ENCODE results near the gene OOSP4B. TPM values are rescaled to one million over a fixed set of nuclear protein-coding genes. Genes with fewer than 3 reads are reported as not detected.
"Not testable (repeated sequence)": the region's sequence is repeated elsewhere in the genome, so short reads cannot be mapped to it uniquely, and the experiment has no call there.

Gene OOSP4B
- total RNA-seq: not detected

GRCh38 chr11:60016881-60017280 is at the start of gene OOSP4B:
TSS of gene OOSP4B (plus strand) at chr11:60017181.
- no peaks in the 10 kb centered on the region for H3K9me3 Mint-ChIP-seq
- peaks cover 9% of the 10 kb centered on the region for H3K27me3 Mint-ChIP-seq
- no peak for DNase-seq
- no peak within 1 kb of the TSS for H3K4me3 Mint-ChIP-seq
- H3K4me1 Mint-ChIP-seq: no peaks in the 10 kb centered on the region
- no peak within 1 kb of the TSS for H3K27ac Mint-ChIP-seq
- no peaks in the 10 kb centered on the region for H3K36me3 Mint-ChIP-seq

GRCh38 chr11:59967677-59968394 is 49.1 kb upstream of the OOSP4B start:
- Mint-ChIP-seq H3K9me3 (no peaks in the 10 kb centered on the region), H3K4me1 (no peaks in the 10 kb centered on the region), H3K27me3 (peaks cover 9% of the 10 kb centered on the region), H3K27ac (no peak overlapping the region), H3K36me3 (no peaks in the 10 kb centered on the region), H3K4me3 (no peak overlapping the region)
- DNase-seq: no peak

GRCh38 chr11:59968395-59968783 is 48.6 kb upstream of the OOSP4B start:
- peaks cover 12% of the 10 kb centered on the region for H3K27me3 Mint-ChIP-seq
- no peak overlapping the region for H3K4me3 Mint-ChIP-seq
- no peak overlapping the region for H3K27ac Mint-ChIP-seq
- H3K9me3 Mint-ChIP-seq: no peaks in the 10 kb centered on the region
- DNase-seq: no peak
- H3K4me1 Mint-ChIP-seq: no peaks in the 10 kb centered on the region
- H3K36me3 Mint-ChIP-seq: no peaks in the 10 kb centered on the region

GRCh38 chr11:59973097-59973496 is 43.9 kb upstream of the OOSP4B start:
- Mint-ChIP-seq H3K27ac (no peak overlapping the region), H3K9me3 (no peaks in the 10 kb centered on the region), H3K4me1 (no peaks in the 10 kb centered on the region), H3K36me3 (no peaks in the 10 kb centered on the region), H3K27me3 (peaks cover 9% of the 10 kb centered on the region), H3K4me3 (no peak overlapping the region)
- no peak for DNase-seq

GRCh38 chr11:59981106-59981770 is 35.7 kb upstream of the OOSP4B start:
- Mint-ChIP-seq H3K4me3 (no peak overlapping the region), H3K36me3 (no peaks in the 10 kb centered on the region), H3K9me3 (no peaks in the 10 kb centered on the region)

GRCh38 chr11:59982037-59982436 is 34.9 kb upstream of the OOSP4B start:
- not testable (repeated sequence) for DNase-seq, H3K9me3 Mint-ChIP-seq, H3K4me3 Mint-ChIP-seq, H3K4me1 Mint-ChIP-seq, H3K36me3 Mint-ChIP-seq, H3K27ac Mint-ChIP-seq
- H3K27me3 Mint-ChIP-seq: peaks cover 14% of the 10 kb centered on the region

More at GRCh38 chr11:59981106-59981770, 35.7 kb upstream of the OOSP4B start:
- no peak for DNase-seq
- no peaks in the 10 kb centered on the region for H3K4me1 Mint-ChIP-seq
- H3K27ac Mint-ChIP-seq: no peak overlapping the region
- H3K27me3 Mint-ChIP-seq: peaks cover 14% of the 10 kb centered on the region

- DNase-seq: no peak
- H3K4me3 Mint-ChIP-seq: no peak overlapping the region
- H3K27me3 Mint-ChIP-seq: peaks cover 14% of the 10 kb centered on the region
- no peaks in the 10 kb centered on the region for H3K4me1 Mint-ChIP-seq
- H3K27ac Mint-ChIP-seq: no peak overlapping the region
- H3K9me3 Mint-ChIP-seq: peaks cover 2% of the 10 kb centered on the region
- H3K36me3 Mint-ChIP-seq: no peaks in the 10 kb centered on the region
Measured at GRCh38 chr11:59983212-59983611, 33.8 kb upstream of the OOSP4B start.

- peaks cover 14% of the 10 kb centered on the region for H3K27me3 Mint-ChIP-seq
- H3K27ac Mint-ChIP-seq: no peak overlapping the region
- no peak for DNase-seq
- no peaks in the 10 kb centered on the region for H3K36me3 Mint-ChIP-seq
- H3K9me3 Mint-ChIP-seq: peaks cover 8% of the 10 kb centered on the region
- no peak overlapping the region for H3K4me3 Mint-ChIP-seq
- no peaks in the 10 kb centered on the region for H3K4me1 Mint-ChIP-seq
Measured at GRCh38 chr11:59984368-59984767, 32.6 kb upstream of the OOSP4B start.

GRCh38 chr11:59990421-59990820 is 26.6 kb upstream of the OOSP4B start:
- no peak overlapping the region for H3K27ac Mint-ChIP-seq
- H3K36me3 Mint-ChIP-seq: no peaks in the 10 kb centered on the region
- H3K27me3 Mint-ChIP-seq: peaks cover 23% of the 10 kb centered on the region
- DNase-seq: no peak
- no peaks in the 10 kb centered on the region for H3K4me1 Mint-ChIP-seq
- H3K9me3 Mint-ChIP-seq: peaks cover 26% of the 10 kb centered on the region
- no peak overlapping the region for H3K4me3 Mint-ChIP-seq

GRCh38 chr11:59992425-59992824 is 24.6 kb upstream of the OOSP4B start:
- no peak for DNase-seq
- H3K27me3 Mint-ChIP-seq: peaks cover 32% of the 10 kb centered on the region

GRCh38 chr11:59997800-59998199 is 19.2 kb upstream of the OOSP4B start:
- peaks cover 35% of the 10 kb centered on the region for H3K27me3 Mint-ChIP-seq
- H3K4me3 Mint-ChIP-seq: no peak overlapping the region

More at GRCh38 chr11:59992425-59992824, 24.6 kb upstream of the OOSP4B start:
- no peaks in the 10 kb centered on the region for H3K36me3 Mint-ChIP-seq
- H3K4me1 Mint-ChIP-seq: no peaks in the 10 kb centered on the region
- H3K27ac Mint-ChIP-seq: no peak overlapping the region
- H3K9me3 Mint-ChIP-seq: peaks cover 24% of the 10 kb centered on the region
- H3K4me3 Mint-ChIP-seq: no peak overlapping the region

GRCh38 chr11:59999691-60000090 is 17.3 kb upstream of the OOSP4B start:
- DNase-seq: no peak
- Mint-ChIP-seq H3K4me1 (no peaks in the 10 kb centered on the region), H3K27me3 (peaks cover 20% of the 10 kb centered on the region), H3K36me3 (no peaks in the 10 kb centered on the region), H3K9me3 (no peaks in the 10 kb centered on the region), H3K27ac (no peak overlapping the region), H3K4me3 (no peak overlapping the region)

More at GRCh38 chr11:59997800-59998199, 19.2 kb upstream of the OOSP4B start:
- Mint-ChIP-seq H3K9me3 (no peaks in the 10 kb centered on the region), H3K4me1 (no peaks in the 10 kb centered on the region), H3K36me3 (no peaks in the 10 kb centered on the region), H3K27ac (no peak overlapping the region)
- no peak for DNase-seq

GRCh38 chr11:60003729-60004128 is 13.3 kb upstream of the OOSP4B start:
- Mint-ChIP-seq H3K4me3 (no peak overlapping the region), H3K36me3 (no peaks in the 10 kb centered on the region), H3K9me3 (no peaks in the 10 kb centered on the region), H3K4me1 (no peaks in the 10 kb centered on the region), H3K27ac (no peak overlapping the region), H3K27me3 (peaks cover 12% of the 10 kb centered on the region)
- DNase-seq: no peak

- peaks cover 14% of the 10 kb centered on the region for H3K27me3 Mint-ChIP-seq
- no peaks in the 10 kb centered on the region for H3K9me3 Mint-ChIP-seq
- H3K27ac Mint-ChIP-seq: no peak overlapping the region
- H3K4me3 Mint-ChIP-seq: no peak overlapping the region
- H3K36me3 Mint-ChIP-seq: no peaks in the 10 kb centered on the region
- H3K4me1 Mint-ChIP-seq: no peaks in the 10 kb centered on the region
- no peak for DNase-seq
Measured at GRCh38 chr11:60005360-60005759, 11.6 kb upstream of the OOSP4B start.

- Mint-ChIP-seq H3K4me3 (no peak overlapping the region), H3K36me3 (no peaks in the 10 kb centered on the region), H3K4me1 (no peaks in the 10 kb centered on the region), H3K27me3 (peaks cover 9% of the 10 kb centered on the region), H3K9me3 (no peaks in the 10 kb centered on the region), H3K27ac (no peak overlapping the region)
- DNase-seq: no peak
Measured at GRCh38 chr11:60018058-60018457, 1.1 kb downstream of the OOSP4B start.

- H3K4me3 Mint-ChIP-seq, H3K4me1 Mint-ChIP-seq, H3K36me3 Mint-ChIP-seq, DNase-seq, H3K27ac Mint-ChIP-seq, H3K27me3 Mint-ChIP-seq, H3K9me3 Mint-ChIP-seq: not testable (repeated sequence)
Measured at GRCh38 chr11:60020376-60020775, 3.4 kb downstream of the OOSP4B start.
